ENCODE measurements around the gene DNAJB13.

DNAJB13 gene

DNA sequence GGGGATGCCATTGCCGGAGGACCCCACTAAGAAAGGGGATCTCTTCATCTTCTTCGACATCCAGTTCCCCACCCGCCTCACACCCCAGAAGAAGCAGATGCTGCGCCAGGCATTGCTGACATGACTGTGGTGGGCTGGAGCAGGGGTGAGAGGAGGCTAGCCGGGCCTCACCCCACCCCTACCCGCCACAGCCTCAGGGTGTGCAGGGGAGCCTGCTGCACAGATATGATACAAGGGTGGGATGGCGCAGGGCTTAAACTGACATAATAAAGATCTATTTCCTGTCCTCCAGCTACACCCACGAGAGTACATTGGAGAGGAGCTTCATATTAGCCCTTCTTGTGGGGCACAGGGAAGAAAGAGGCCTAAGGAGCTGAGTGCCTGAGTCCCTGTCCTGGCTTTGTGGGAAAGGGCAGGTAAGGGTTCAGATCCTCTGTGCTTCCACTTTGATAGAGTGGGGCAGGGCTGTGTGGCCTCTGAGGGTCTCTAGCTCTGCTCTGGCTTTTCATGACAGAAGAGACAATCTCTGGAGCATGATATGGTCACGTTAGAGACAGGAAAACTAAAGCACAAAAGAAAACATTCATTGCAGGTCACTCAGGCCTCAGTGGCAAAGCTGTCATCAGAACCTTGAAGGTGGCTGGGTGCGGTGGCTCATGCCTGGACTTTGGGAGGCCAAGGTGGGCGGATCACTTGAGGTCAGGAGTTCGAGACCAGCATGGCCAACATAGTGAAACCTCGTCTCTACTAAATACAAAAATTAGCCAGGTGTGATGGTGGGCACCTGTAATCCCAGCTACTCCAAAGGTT, 19.4 kb downstream of the DNAJB13 start:
- TF ChIP-seq CTCF (IDR thresholded peaks at IDR 0.05; ENCODE audit: low read depth, low read length), result no peak
- H3K4me3 ChIP-seq (ENCODE audit: low read depth, low read length), result no peak overlapping the region

GRCh38 chr11:73971175-73971719, 20.4 kb downstream of the DNAJB13 start:
- H3K4me3 ChIP-seq (ENCODE audit: low read depth, low read length), result no peak overlapping the region
- no peak for TF ChIP-seq CTCF (IDR thresholded peaks at IDR 0.05; ENCODE audit: low read depth, low read length)

- no peak overlapping the region for H3K4me3 ChIP-seq (ENCODE audit: low read depth, low read length)
- TF ChIP-seq CTCF (IDR thresholded peaks at IDR 0.05; ENCODE audit: low read depth, low read length), result no peak
Observed at GRCh38 chr11:73972187-73972586, 21.4 kb downstream of the DNAJB13 start.

DNA sequence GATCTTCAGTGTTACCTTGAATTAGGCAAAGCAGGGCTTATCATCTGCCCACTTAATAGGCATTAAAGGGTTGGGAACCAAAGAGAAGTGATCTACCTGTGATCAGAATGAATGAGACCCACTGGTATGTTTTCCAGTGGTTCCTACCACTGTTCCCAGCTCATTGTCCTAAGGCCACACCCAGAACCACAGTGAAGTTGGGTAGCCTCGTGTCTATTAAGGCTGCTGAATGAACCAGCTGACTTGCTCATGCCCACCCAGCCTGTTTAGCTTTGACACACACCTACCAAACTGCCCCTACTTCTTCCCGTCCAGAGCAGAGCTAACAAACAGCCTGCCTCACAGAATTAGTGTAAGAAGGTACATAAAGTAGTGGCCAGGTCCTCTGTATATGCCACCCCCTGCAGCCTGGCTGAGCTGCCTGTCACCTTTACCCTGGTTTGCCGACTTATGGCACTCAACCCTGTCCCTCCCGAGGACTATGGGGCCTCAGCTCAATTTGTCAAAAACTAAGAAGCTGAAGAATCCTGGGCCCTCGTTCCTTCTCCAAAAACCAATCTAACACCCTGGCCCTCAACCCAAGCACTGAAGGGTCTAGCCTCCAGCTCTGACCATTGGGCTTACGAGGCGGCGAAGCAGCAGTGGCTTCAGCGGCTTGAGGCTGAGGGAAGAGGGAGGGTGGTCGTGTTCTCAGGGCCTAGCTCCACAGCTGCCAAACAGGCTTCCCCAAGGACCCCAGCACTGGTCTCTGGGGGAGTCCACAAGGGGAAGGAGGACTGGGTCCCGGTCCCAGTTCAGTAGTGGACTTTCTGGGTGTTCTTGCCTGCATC, 22.0 kb downstream of the DNAJB13 start:
- TF ChIP-seq CTCF (IDR thresholded peaks at IDR 0.05; ENCODE audit: low read depth, low read length), result no peak
- H3K4me3 ChIP-seq (ENCODE audit: low read depth, low read length), result no peak overlapping the region

GRCh38 chr11:73974604-73975478, 24.0 kb downstream of the DNAJB13 start:
- H3K4me3 ChIP-seq (ENCODE audit: low read depth, low read length), result no peak overlapping the region
- no peak for TF ChIP-seq CTCF (IDR thresholded peaks at IDR 0.05; ENCODE audit: low read depth, low read length)

DNA sequence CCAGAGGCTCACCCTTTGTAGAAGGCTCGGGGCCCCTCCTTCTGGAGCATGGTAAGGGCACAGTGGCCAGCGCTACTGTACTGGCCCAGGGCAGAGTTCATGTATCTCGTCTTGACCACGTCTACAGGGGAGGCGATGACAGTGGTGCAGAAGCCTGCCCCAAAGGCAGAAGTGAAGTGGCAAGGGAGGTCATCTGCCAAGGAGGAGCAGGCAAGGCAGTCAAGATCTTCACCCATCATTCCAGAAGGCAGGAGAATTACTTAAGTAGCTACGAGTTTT, 24.6 kb downstream of the DNAJB13 start:
- no peak for TF ChIP-seq CTCF (IDR thresholded peaks at IDR 0.05; ENCODE audit: low read depth, low read length)
- no peak overlapping the region for H3K4me3 ChIP-seq (ENCODE audit: low read depth, low read length)

Measured in WI38 (cell line).